ENCODE results near the gene OR4D2.

- no peak for TF ChIP-seq CTCF (optimal IDR thresholded peaks at IDR 0.05 in 1 of 3, IDR thresholded peaks at IDR 0.05 in 1 of 3, conservative IDR thresholded peaks at IDR 0.05 in 1 of 3; ENCODE audit: extremely low read depth in 1 of 3, insufficient read depth in 2 of 3, low read length in 3 of 3)
- no peak for TF ChIP-seq EZH2 (IDR thresholded peaks at IDR 0.05; ENCODE audit: low read length)
Measured at GRCh38 chr17:58189436-58190146, 22.8 kb downstream of the OR4D2 start.

All from keratinocyte (primary cell).